Heart left ventricle (tissue), 13 donors: ENCODE results near the gene ORMDL3.

Source experiments
- POLR2A ChIP-seq, 2 donors: fragments of 450-650 bp; IDR thresholded peaks; one replicate each; pipeline ENCODE4 v1.6.1; 2017; ENCODE audit warnings: antibody characterized with exemption in 2 of 2, mild to moderate bottlenecking in 2 of 2, moderate library complexity in 2 of 2
- TF ChIP-seq, protein P1 (sequence below), 12 donors: fragments of 200-600 bp; sonication (generic) in 4 of 12; IDR thresholded peaks; one replicate each; pipeline versions ENCODE4 v1.5.0 to v1.8.0; 2018 to 2022; ENCODE audit warnings: antibody characterized with exemption in 12 of 12, mild to moderate bottlenecking in 5 of 12
- donor health status: ischemic (EF 13 %, LVEDD 7.1; RV severe dilation, severe dysfunction).
- donor health status: DM: no; HTN: yes; CAD: no.
- donor health status: DM: no; HTN: no; CAD: no.
- donor health status: ischemic (EF 25% LVEDD 6.9; RV normal size, moderate dysfunction).
- donor health status: ischemic (EF 25% LVEDD 5.7; RV mildly dilated, moderate dysfunction).
- donor health status: ischemic (EF 35%, LVEDD 5.7; RV mildly dilated, moderate dysfunction).
- donor health status: nonischemic (EF 11% LVEDD 7.7; RV severe dilation, severe dysfunction).
- donor health status: DM: yes; HTN: yes; CAD: no.
- donor health status: PGD.
- donor health status: ischemic (EF 29% LVEDD 5.4; RV normal size, mild dysfunction).
- donor health status: nonischemic (EF 23%, LVEDD 6.1; RV moderate dilation, normal function).

DNA sequence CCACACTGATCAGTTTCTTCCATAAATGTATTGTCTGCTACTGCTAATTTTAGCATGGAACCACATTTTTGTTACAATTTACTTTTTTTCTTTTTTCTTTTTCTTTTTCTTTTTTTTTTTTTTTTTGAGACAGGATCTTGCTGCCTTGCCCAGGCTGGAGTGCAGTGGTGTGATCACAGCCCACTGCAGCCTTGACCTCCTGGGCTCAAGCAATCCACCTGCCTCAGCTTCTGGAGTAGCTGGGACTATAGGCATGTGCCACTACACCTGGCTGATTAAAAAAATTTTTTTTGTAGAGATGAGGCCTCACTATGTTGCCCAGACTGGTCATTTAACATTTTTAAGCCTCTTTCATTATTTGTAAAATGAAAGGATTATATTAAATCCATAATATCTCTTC is 40.3 kb downstream of the ORMDL3 start:
- TF ChIP-seq, protein P1, sequence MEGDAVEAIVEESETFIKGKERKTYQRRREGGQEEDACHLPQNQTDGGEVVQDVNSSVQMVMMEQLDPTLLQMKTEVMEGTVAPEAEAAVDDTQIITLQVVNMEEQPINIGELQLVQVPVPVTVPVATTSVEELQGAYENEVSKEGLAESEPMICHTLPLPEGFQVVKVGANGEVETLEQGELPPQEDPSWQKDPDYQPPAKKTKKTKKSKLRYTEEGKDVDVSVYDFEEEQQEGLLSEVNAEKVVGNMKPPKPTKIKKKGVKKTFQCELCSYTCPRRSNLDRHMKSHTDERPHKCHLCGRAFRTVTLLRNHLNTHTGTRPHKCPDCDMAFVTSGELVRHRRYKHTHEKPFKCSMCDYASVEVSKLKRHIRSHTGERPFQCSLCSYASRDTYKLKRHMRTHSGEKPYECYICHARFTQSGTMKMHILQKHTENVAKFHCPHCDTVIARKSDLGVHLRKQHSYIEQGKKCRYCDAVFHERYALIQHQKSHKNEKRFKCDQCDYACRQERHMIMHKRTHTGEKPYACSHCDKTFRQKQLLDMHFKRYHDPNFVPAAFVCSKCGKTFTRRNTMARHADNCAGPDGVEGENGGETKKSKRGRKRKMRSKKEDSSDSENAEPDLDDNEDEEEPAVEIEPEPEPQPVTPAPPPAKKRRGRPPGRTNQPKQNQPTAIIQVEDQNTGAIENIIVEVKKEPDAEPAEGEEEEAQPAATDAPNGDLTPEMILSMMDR (IDR thresholded peaks at IDR 0.05): no peak
- TF ChIP-seq POLR2A (IDR thresholded peaks at IDR 0.05): no peak
